KMS-11 (cell line): ENCODE data around the gene COL11A2.
A peak's percentile ranks its signal among the peaks of the same experiment; 100 is the strongest.

Source experiments
- H2AFZ ChIP-seq: fragments of 200-600 bp; sonication (generic); 2 replicates; pipeline ENCODE4 v1.6.1; 2016; ENCODE audit warnings: antibody characterized with exemption, mixed run types, low read depth
- H3K27ac ChIP-seq: fragments of 200-600 bp; sonication (generic); 2 replicates; pipeline ENCODE4 v1.6.1; 2016; ENCODE audit warnings: mild to moderate bottlenecking, mixed run types
- H3K27me3 ChIP-seq: fragments of 200-600 bp; sonication (generic); 2 replicates; pipeline ENCODE4 v1.6.1; 2017; ENCODE audit warnings: mild to moderate bottlenecking, low read depth, mixed run types, moderate library complexity; ENCODE audit not compliant: insufficient read depth
- H3K36me3 ChIP-seq: fragments of 200-600 bp; sonication (generic); 2 replicates; pipeline ENCODE4 v1.6.1; 2017; ENCODE audit warnings: mild to moderate bottlenecking, mixed run types; ENCODE audit not compliant: insufficient read depth
- H3K4me1 ChIP-seq: fragments of 200-600 bp; sonication (generic); 2 replicates; pipeline ENCODE4 v1.6.1; 2016; ENCODE audit warnings: mild to moderate bottlenecking, low read depth, mixed run types; ENCODE audit not compliant: poor library complexity, severe bottlenecking
- H3K4me2 ChIP-seq: fragments of 200-600 bp; sonication (generic); 2 replicates; pipeline ENCODE4 v1.7.0; 2016; ENCODE audit warnings: mild to moderate bottlenecking, mixed run types
- H3K4me3 ChIP-seq: fragments of 200-600 bp; sonication (generic); IDR thresholded peaks from 2 replicates; pipeline ENCODE4 v1.6.1; 2017; ENCODE audit warnings: low read depth, low read length, mixed read lengths; ENCODE audit not compliant: insufficient read depth
- H3K79me2 ChIP-seq: fragments of 200-600 bp; sonication (generic); 2 replicates; pipeline ENCODE4 v1.6.1; 2016; ENCODE audit warnings: low read depth, mixed run types; ENCODE audit not compliant: insufficient read depth
- H3K9ac ChIP-seq: fragments of 200-600 bp; sonication (generic); 2 replicates; pipeline ENCODE4 v1.6.1; 2016; ENCODE audit warnings: mild to moderate bottlenecking, mixed run types
- H4K20me1 ChIP-seq: fragments of 200-600 bp; sonication (generic); 2 replicates; pipeline ENCODE4 v1.6.1; 2016; ENCODE audit warnings: mild to moderate bottlenecking, mixed run types; ENCODE audit not compliant: insufficient read depth
- CTCF ChIP-seq: fragments of 200-600 bp; sonication (generic); conservative IDR thresholded peaks from 2 replicates; pipeline ENCODE4 v1.6.1; 2017; ENCODE audit warnings: low read depth, mild to moderate bottlenecking, antibody characterized with exemption, low read length, moderate library complexity, mixed read lengths

Gene COL11A2

GRCh38 chr6:33208091-33208967 is 16.1 kb upstream of the COL11A2 start, which contains the start of gene RING1:
Gene RING1 (plus strand): TSS chr6:33208500. CDS start chr6:33208823, 323 bp downstream.
- H3K27ac ChIP-seq = peak within 1 kb of the TSS; percentile 78
- H3K27me3 ChIP-seq = no peaks in the 10 kb centered on the region
- H3K4me3 ChIP-seq = peak within 1 kb of the TSS; percentile 22
- H3K79me2 ChIP-seq = no peaks in the 10 kb centered on the region
- H3K4me1 ChIP-seq = peaks cover 26% of the 10 kb centered on the region
- no peaks in the 10 kb centered on the region for H4K20me1 ChIP-seq
- H3K9ac ChIP-seq = peak within 1 kb of the TSS; percentile 87
- H3K4me2 ChIP-seq = peak within 1 kb of the TSS; percentile 94
- TF ChIP-seq CTCF = no peak
- peak within 1 kb of the TSS; percentile 83 for H2AFZ ChIP-seq
- H3K36me3 ChIP-seq = no peaks in the 10 kb centered on the region

GRCh38 chr6:33207552-33208090 is 15.4 kb upstream of the COL11A2 start:
- Histone ChIP-seq H3K36me3 (no peaks in the 10 kb centered on the region), H3K27ac (peak overlapping the region; percentile 78), H3K4me1 (peaks cover 26% of the 10 kb centered on the region), H3K9ac (peak overlapping the region; percentile 87), H3K27me3 (no peaks in the 10 kb centered on the region), H2AFZ (peak overlapping the region; percentile 83), H4K20me1 (no peaks in the 10 kb centered on the region), H3K4me3 (peak overlapping the region; percentile 22), H3K4me2 (peak overlapping the region; percentile 94), H3K79me2 (no peaks in the 10 kb centered on the region)
- TF ChIP-seq CTCF = no peak

GRCh38 chr6:33206864-33207551 is 14.7 kb upstream of the COL11A2 start:
- Histone ChIP-seq H3K36me3 (no peaks in the 10 kb centered on the region), H3K4me3 (peak overlapping the region; percentile 22), H3K27me3 (no peaks in the 10 kb centered on the region), H3K9ac (peak overlapping the region; percentile 87; the same call in 1 of the 2 replicates), H4K20me1 (no peaks in the 10 kb centered on the region), H3K27ac (no peak overlapping the region), H2AFZ (no peak overlapping the region), H3K79me2 (peaks cover 4% of the 10 kb centered on the region), H3K4me1 (peaks cover 28% of the 10 kb centered on the region), H3K4me2 (peak overlapping the region; percentile 94)
- no peak for TF ChIP-seq CTCF

GRCh38 chr6:33206027-33206863 is 14.0 kb upstream of the COL11A2 start:
- Histone ChIP-seq H3K79me2 (peaks cover 12% of the 10 kb centered on the region), H3K9ac (no peak overlapping the region), H2AFZ (no peak overlapping the region), H3K4me1 (peaks cover 35% of the 10 kb centered on the region), H4K20me1 (no peaks in the 10 kb centered on the region), H3K4me3 (no peak overlapping the region), H3K27ac (no peak overlapping the region), H3K36me3 (no peaks in the 10 kb centered on the region), H3K4me2 (no peak overlapping the region; the same call in 1 of the 2 replicates), H3K27me3 (no peaks in the 10 kb centered on the region)
- no peak for TF ChIP-seq CTCF
